ENCODE results near the gene DCBLD1.

- TF ChIP-seq POLR2AphosphoS5 (IDR thresholded peaks at IDR 0.05): no peak
- no peak for TF ChIP-seq POLR2A (IDR thresholded peaks at IDR 0.05; ENCODE audit: low read depth)
- TF ChIP-seq CTCF (IDR thresholded peaks at IDR 0.05): no peak
Measured at GRCh38 chr6:117591405-117591804, 108.9 kb downstream of the DCBLD1 start.
